ENCODE results near the gene AKAP6.
"Not testable (repeated sequence)": the region's sequence is repeated elsewhere in the genome, so short reads cannot be mapped to it uniquely, and the experiment has no call there.

Gene AKAP6

GRCh38 chr14:32449648-32450047, 120.5 kb downstream of the AKAP6 start:
- no peak for DNase-seq

DNA sequence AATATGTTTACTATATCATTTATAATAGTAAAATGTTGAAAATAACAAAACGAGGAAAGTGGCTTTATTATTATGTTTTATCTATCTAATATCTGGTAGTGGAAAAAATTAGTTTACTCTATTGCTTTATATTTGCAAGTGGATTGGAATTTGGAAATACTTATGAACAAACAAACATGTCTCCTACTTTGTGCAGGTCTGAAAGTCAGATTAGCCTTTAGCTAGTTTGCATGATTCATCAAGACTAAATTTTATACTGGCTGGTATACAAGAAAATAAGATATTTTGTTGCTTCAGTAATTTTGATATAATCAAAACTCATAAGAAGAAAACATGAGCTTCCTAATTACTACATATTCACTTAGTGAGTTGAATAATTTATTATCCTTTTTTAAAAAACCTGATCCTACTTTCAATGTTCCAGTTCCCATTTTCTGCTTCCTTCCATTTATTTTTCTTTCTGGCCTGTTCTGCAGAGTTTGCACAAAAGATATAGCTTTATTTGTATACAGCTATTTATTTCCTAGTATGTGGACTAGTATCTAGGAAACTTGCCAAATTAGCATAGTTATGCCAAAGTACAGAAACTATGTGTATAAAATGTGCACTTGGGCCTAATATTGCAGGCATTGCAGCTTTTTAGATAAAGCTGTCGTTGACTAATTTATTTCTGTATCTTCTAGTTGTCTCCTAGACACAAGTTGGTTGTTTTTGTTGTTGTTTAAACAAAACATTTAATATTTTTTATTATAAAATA, 122.0 kb downstream of the AKAP6 start:
- DNase-seq, result no peak

DNA sequence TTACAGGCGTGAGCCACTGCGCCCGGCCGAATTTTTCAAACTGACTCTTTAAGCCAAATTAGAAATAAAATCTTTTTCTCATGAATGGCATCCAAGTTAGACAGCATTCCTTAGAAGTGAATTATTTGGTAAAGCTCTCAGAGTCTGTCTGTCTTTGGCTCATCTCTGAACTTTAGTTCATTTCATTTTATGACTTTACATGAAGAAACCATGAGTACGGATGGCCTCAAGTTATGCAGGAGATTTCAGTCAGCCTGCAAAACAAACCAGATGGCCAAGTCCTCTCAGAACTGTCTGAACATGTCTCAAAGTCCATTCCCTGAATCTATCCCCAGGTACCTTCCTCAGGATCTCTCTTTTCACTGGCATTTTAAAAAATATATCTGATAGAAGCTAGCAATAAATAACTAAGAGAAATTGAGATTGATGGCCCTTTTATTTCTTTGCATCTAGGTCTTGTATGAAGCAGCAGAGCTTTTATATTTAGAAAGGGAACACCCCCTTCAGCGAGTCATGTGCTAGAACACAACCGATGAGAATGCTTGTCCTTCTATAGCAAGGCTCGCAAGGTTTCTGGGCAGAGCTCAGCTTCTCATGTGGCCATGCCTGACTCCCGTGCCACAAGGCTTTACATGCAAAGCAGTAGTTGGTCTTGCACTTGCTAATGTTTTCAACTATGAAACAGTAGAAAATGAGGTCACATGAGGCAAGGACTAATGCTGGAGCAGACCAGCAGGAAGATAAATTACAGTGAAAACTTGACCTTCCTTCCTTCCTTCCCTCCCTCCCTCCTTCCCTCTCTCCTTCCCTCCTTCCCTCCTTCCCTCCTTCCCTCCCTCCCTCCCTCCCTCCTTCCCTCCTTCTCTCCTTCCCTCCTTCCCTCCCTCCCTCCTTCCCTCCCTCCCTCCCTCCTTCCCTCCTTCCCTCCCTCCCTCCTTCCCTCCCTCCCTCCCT, 125.0 kb downstream of the AKAP6 start:
- DNase-seq, result no peak

- DNase-seq, result peak; percentile 90
Observed at GRCh38 chr14:32457213-32457920, 128.3 kb downstream of the AKAP6 start.

DNA sequence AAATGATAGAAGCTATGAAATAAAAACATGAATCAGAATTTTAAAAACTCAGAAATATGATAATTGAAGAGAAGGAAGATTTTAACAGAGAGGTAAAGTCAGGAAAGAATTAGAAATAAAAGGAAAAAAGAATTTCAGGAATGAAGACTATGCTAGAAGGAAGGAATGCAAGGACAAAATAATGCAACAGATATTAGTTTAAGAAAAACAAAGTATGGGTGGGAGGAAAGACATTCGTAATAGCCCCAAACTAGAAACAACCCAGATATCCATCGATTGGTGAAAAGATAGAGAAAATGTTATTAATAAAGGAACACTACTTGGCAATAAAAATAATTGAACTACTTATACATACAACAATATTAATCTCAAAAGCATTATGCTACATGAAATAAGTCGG, 129.6 kb downstream of the AKAP6 start:
- DNase-seq, result no peak

DNA sequence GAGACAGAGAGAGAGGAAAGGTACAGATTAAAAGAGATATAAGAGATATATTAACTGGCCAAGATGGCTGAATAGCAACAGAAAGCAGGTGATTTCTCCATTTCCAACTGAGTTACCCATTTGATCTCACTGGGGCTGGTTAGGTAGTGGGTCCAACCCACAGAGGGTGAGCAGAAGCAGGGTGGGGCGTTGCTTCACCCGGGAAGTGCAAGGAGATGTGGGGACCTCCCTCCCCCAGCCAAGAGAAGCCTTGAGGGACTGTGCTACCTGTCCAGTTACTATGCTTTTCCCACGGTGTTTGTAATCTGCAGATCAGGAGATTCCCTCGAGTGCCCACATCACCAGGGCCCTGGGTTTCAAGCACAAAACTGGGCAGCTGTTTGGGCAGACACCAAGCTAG, 131.2 kb downstream of the AKAP6 start:
- DNase-seq, result no peak

GRCh38 chr14:32462553-32462952, 133.5 kb downstream of the AKAP6 start:
- DNase-seq, result not testable (repeated sequence)

GRCh38 chr14:32468955-32469354, 139.9 kb downstream of the AKAP6 start:
- no peak for DNase-seq

- no peak for DNase-seq
Observed at GRCh38 chr14:32469388-32470160, 140.5 kb downstream of the AKAP6 start.

DNA sequence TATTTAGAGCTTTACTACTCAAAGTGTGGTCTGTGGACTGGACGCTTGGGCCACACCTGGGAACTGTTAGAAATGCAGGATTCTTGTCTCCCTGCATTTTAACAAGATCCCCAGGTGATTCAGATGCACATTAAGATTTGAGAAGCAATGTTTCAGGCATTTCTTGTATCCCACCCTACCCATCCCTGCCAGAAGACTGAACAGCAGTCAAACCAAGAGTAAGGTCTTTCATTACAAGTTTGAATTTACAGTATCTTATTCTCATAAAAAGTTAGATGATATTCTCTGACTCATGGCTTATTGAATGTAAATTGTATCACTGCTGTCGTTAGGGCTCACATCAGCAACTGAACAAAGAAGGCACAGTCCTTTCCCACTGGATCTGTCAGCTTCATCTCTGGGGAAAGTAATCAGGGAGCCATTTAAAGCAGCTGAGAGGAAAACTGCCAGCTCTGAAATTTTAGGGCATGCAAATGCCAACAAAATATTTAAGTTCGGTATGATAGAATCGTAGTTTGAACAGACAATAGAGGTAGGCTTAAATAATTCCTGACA, 141.1 kb downstream of the AKAP6 start:
- no peak for DNase-seq

DNA sequence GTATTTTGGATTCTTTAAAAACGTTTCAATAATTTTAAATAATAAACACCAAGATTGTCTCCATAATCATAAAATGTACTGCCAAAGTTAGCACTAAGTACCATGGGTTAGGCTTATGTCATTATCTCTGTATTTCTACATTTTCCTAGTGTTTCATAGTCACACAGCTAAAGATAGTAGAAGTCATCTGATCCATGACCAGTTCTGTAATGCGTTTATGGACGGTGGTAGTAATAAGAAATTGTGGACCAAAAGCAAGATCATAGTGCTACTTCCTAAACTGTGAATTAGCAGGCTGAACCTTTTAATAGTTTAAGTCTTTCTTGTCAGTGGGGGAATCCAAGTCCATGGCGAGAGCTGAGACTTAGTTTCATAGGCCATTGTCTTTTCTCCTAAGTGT, 142.1 kb downstream of the AKAP6 start:
- DNase-seq, result no peak

DNA sequence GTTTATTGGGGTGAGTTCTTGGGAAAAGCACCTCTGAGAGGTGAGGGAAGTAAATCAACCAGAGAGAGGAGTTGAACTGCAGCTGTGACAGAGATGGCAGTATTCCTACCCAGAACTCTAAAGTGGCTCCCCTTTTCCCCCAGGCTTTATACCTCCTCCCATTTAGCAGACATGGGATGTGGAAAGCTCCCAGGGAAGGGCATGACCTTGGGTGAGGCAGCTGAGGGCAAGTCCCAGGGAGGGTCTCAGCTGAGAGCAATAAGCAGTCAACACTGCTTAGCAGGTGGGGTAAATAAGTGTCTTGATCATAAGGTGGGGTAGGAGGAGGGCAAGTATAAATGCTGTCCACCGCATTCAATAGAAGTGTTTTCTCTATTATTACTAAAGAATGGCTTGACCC, 143.0 kb downstream of the AKAP6 start:
- no peak for DNase-seq

DNA sequence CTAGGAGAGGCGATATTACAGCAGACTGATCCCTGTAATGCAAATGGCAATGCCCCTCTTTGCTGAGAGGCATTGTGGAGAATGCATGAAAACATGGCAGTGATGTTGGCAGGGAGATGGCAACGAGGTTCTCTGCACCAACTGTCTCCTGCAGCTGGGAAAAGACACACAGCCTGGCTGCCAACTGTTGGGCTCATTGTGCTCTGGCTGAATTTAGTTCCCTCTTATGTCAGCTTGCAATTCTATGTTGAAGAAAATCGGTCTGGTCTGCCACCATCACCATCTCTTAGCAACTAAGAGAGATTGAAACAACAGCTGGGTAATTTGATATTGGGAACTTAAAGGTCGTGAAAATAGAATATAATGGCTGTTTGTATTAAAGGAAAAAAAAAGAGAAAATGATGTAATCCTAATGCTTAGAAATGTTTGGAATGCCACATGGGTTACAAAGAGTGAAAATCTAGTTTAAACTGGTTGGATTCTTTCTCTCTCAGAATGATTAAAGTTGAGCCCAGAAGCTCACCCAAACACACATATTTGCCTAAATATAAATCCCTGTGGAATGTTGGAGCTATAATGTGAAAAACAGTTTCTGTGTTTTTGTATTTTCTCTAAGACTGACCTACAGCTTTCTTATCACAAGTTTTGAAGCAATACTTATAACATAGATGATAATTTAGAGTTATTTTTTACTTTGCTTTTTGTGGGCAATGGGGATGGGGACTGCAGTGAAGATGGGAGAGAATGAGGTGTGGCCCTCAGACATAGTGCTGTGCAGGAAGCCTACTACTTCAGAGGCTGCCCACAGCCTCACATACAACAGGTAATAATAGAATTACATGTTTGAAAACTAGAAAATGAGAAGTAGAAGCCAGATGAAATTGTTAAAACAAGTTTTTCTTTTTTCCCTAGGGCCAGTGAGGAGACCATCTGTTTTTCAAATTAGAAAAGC, 143.7 kb downstream of the AKAP6 start:
- no peak for DNase-seq

DNA sequence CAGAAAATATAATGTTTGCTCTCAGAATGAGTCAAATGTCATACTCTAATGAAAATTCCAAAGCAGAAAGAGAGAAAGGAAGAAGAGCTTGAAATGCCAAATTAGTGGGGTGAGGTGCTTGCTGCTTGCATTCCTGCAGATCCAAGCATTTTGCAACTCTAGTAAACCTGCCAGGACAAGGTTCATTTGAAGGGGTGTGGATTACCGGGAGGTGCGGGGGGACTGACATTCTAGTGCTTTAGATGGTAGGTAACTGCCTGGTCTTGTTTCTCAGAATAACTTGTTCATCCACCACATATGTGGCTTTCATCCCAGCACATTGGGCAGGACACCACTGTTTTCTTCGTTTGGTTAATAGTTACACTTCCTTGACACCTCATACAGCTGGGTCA, 144.4 kb downstream of the AKAP6 start:
- peak; percentile 81 for DNase-seq

- DNase-seq, result no peak
Observed at GRCh38 chr14:32474478-32475195, 145.5 kb downstream of the AKAP6 start.

DNA sequence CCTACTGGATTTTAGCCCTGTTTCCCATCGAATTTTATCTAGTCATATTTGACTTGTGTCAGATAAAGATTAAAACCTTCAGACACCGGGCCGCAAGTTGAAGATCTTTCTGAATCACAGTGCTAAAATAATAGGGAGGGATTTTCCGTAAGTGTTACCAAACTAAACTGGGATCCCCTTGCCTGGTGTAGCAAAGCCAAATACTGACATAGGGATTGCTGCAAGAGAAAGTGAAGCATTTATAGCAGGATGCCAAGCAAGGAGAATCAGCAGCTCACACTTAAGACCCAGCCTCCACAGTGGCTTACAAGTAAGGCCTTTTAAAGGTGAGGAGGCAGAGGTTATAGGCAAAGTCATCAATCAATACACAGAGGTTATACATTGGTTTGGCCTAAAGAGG, 147.4 kb downstream of the AKAP6 start:
- no peak for DNase-seq

GRCh38 chr14:32477396-32477795, 148.3 kb downstream of the AKAP6 start:
- no peak for DNase-seq

DNA sequence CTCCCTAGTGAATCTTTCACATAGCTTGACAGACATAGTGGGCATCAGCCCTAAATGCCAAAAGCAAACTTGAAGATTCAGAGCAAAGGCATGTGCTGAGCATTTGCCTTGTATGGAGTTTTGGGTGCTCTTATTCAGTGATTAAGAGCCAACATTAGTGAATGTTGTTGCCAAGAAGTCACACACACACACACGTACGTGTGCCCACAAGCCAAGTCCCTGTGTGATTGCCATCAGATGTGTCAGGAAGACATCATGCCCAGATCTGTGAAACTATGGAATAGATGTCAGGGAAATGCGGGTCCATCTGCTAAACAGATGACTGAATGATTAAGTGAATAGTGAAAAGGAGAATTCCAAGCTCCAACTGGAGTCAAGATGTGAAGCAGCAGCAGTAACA, 149.0 kb downstream of the AKAP6 start:
- no peak for DNase-seq

- DNase-seq, result no peak
Observed at GRCh38 chr14:32480337-32480736, 151.2 kb downstream of the AKAP6 start.

DNA sequence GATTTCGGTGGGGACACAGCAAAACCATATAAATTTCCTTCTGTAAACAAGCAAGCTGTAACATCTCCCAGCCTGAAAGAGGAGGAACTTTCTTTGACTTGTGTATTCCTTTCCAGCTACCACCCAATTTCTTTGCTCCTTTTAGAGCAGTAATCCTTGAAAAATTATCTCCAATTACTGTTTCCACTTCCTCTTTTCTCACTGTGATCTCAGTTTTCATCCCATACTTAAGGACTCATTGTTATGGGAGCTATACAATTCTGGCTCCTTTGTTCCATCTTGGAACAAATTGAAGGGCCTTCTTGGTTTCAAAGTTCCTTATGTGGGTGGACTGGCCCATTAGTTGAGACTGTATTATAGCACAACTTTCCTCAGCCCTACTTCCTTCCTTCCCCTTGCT, 152.6 kb downstream of the AKAP6 start:
- no peak for DNase-seq

Data from islet precursor cell (in vitro differentiated cells).